ENCODE data around the gene KIZ. TPM values are rescaled to one million over a fixed set of nuclear protein-coding genes. Genes with fewer than 3 reads are reported as not detected.

Gene KIZ
- total RNA-seq, 1 donor from 2014 or later, result 25.9 TPM

DNA sequence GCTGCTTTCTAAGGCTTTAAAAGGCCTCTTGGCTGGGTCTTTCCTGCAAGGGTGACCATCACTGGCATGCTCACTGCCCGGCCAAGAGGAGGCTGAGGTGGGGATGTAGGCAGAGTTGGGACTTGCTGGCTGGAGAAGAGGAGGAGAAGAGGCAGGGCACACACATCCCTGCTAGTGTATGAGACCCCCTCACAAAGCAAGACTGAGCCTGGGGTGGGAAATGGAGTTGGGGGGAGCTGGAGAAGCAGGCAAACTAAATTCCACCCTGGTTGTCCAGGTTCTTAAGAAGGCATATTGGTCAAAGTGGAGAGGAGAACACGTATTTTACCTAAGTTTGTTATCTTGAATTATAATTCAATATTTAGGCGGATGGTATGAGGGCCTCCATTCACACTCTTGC, 1.7 kb upstream of the KIZ start:
- Mint-ChIP-seq H3K4me1 (ENCODE audit: low read depth) (peaks cover 5% of the 10 kb centered on the region), H3K27me3 (no peaks in the 10 kb centered on the region)

DNA sequence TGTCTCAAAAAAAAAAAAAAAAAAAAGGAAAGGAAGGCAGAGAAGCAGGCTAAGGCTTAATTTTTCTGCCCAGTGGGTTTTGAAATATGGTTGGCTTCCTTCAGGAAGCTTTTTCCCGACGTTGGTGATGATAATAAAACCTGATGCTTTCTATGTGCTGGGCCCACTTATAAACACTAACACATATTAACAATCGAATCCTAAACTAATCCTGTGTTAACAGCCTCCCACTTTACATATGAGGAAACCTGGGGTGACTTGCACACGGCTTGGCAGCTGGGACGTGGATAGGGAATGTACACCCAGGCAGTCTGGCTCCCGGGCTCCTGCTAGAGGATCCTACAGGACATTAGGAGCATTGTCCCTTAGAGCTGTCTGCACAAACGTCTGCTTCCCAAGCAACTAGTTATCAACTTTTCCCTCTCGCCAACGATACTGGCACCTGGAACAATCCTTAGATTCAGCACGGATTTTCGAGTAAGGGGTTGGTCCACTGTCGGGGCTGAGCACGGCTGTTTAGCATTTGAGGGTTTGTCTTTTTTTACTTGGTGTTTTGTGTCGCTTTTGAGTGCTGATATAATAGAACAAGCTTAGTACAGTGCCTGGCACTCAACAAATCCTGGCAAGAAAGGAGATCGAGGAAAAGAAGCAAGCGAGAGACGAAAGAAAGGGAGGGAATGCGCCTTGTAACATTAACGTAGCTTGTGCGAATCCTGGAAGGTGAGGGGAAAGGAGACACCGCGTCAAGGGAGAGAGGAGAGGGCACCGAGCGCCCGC, 622 bp upstream of the KIZ start:
- no peaks in the 10 kb centered on the region for H3K27me3 Mint-ChIP-seq
- H3K4me3 Mint-ChIP-seq (ENCODE audit: low read depth), result peak overlapping the region; percentile 82
- peaks cover 4% of the 10 kb centered on the region for H3K9me3 Mint-ChIP-seq (ENCODE audit: low read depth)
- peaks cover 5% of the 10 kb centered on the region for H3K4me1 Mint-ChIP-seq (ENCODE audit: low read depth)
- peak; percentile 19 for DNase-seq (ENCODE audit: low spot score, unreplicated experiment)
- TF ChIP-seq, protein P1, sequence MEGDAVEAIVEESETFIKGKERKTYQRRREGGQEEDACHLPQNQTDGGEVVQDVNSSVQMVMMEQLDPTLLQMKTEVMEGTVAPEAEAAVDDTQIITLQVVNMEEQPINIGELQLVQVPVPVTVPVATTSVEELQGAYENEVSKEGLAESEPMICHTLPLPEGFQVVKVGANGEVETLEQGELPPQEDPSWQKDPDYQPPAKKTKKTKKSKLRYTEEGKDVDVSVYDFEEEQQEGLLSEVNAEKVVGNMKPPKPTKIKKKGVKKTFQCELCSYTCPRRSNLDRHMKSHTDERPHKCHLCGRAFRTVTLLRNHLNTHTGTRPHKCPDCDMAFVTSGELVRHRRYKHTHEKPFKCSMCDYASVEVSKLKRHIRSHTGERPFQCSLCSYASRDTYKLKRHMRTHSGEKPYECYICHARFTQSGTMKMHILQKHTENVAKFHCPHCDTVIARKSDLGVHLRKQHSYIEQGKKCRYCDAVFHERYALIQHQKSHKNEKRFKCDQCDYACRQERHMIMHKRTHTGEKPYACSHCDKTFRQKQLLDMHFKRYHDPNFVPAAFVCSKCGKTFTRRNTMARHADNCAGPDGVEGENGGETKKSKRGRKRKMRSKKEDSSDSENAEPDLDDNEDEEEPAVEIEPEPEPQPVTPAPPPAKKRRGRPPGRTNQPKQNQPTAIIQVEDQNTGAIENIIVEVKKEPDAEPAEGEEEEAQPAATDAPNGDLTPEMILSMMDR (IDR thresholded peaks at IDR 0.05; ENCODE audit: unreplicated experiment), result no peak
- no peaks in the 10 kb centered on the region for H3K36me3 Mint-ChIP-seq (ENCODE audit: insufficient read depth)
- H3K27ac Mint-ChIP-seq, result peak overlapping the region; percentile 54

More for the DNA sequence above, 1.7 kb upstream of the KIZ start:
- H3K27ac Mint-ChIP-seq, result peak overlapping the region; percentile 71
- H3K36me3 Mint-ChIP-seq (ENCODE audit: insufficient read depth), result no peaks in the 10 kb centered on the region
- no peak for DNase-seq (ENCODE audit: low spot score, unreplicated experiment)
- TF ChIP-seq, protein P1 (IDR thresholded peaks at IDR 0.05; ENCODE audit: unreplicated experiment), result no peak
- peaks cover 4% of the 10 kb centered on the region for H3K9me3 Mint-ChIP-seq (ENCODE audit: low read depth)
- H3K4me3 Mint-ChIP-seq (ENCODE audit: low read depth), result no peak overlapping the region

DNA sequence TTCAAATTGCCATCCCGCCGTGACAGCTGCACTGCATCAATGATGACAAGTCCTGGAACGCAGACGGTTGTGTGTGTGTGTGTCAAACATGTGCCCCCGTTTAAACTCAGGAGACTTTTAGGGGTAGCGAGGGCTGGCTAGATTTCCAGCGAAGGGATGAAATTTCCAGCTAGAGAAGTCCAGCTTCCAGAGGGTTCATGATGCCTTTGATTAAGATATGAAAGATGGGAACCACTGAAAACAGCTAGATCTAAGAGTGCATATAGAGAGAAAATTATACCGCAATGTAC, 644 bp downstream of the KIZ start:
- no peaks in the 10 kb centered on the region for H3K36me3 Mint-ChIP-seq (ENCODE audit: insufficient read depth)
- TF ChIP-seq, protein P1 (IDR thresholded peaks at IDR 0.05; ENCODE audit: unreplicated experiment), result no peak
- no peaks in the 10 kb centered on the region for H3K27me3 Mint-ChIP-seq
- peaks cover 5% of the 10 kb centered on the region for H3K4me1 Mint-ChIP-seq (ENCODE audit: low read depth)
- H3K4me3 Mint-ChIP-seq (ENCODE audit: low read depth), result peak overlapping the region; percentile 82
- H3K27ac Mint-ChIP-seq, result peak overlapping the region; percentile 86
- H3K9me3 Mint-ChIP-seq (ENCODE audit: low read depth), result no peaks in the 10 kb centered on the region
- DNase-seq (ENCODE audit: low spot score, unreplicated experiment), result no peak

DNA sequence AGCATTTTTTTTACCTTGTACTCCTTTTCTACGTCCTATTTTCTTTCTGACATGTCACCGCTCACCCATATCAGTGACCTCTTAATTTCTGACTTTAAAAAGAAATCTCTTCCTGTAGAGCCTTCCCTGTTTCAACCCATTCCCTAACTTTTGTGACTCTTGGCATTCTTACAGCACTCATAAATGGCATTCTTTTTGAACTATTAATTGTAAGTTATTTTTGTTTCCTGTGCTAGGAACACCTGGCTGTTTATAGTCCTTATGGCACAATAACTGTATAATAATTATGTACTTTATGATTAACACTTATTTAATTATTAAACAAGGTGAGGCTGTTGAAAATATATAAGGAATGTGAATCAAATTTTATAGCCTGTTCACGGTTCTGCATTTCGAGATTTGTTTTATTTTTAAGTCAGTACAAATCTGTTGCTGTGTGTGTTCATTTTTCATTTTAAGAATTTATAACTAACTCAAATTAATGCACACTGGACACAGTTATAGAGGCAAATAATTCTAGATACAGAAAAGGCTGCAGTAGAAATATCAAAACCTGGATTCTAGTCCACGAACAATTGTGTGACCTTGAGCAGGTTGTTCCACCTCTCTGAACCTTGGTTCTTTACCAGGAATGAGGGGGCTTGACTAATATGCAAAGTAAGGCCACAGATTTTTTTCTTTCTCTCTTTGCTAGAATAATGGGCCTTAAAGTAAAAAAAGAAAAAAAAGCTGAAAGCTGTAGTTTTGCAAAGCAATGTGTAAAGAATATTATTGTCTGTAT, 1.5 kb downstream of the KIZ start:
- Mint-ChIP-seq H3K27ac (no peak overlapping the region), H3K36me3 (ENCODE audit: insufficient read depth) (no peaks in the 10 kb centered on the region), H3K27me3 (no peaks in the 10 kb centered on the region), H3K4me1 (ENCODE audit: low read depth) (peaks cover 5% of the 10 kb centered on the region), H3K9me3 (ENCODE audit: low read depth) (no peaks in the 10 kb centered on the region), H3K4me3 (ENCODE audit: low read depth) (peak overlapping the region; percentile 82)
- DNase-seq (ENCODE audit: low spot score, unreplicated experiment), result no peak
- TF ChIP-seq, protein P1 (IDR thresholded peaks at IDR 0.05; ENCODE audit: unreplicated experiment), result no peak

DNA sequence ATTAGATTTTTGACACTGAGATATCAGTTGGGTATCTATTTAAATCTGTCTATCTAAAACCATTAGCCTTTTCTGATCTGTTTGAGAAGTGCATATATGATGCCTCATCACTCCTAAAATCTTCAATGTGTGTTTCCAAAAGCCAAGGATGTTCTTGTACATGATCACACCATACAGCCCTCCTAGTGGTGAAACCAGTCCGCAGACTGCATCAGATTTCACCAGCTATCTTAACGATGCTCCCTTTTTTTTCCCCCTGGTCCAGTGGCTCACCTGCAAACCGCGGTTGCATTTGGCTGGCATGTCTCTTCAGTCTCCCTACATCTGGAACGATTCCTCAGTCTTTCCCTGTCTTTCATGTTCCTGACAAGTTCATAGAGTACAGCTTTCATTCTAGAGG, 4.0 kb downstream of the KIZ start:
- Mint-ChIP-seq H3K36me3 (ENCODE audit: insufficient read depth) (no peaks in the 10 kb centered on the region), H3K4me1 (ENCODE audit: low read depth) (peaks cover 5% of the 10 kb centered on the region), H3K4me3 (ENCODE audit: low read depth) (no peak overlapping the region), H3K27ac (no peak overlapping the region), H3K9me3 (ENCODE audit: low read depth) (no peaks in the 10 kb centered on the region), H3K27me3 (no peaks in the 10 kb centered on the region)
- TF ChIP-seq, protein P1 (IDR thresholded peaks at IDR 0.05; ENCODE audit: unreplicated experiment), result peak; percentile 15
- DNase-seq (ENCODE audit: low spot score, unreplicated experiment), result no peak
